Measurements from ENCODE around the gene BET1L.
"Not testable (repeated sequence)": the region's sequence is repeated elsewhere in the genome, so short reads cannot be mapped to it uniquely, and the experiment has no call there.

Gene BET1L

GRCh38 chr11:208917-209260 is 1.7 kb upstream of the BET1L start:
- no peak for DNase-seq

- DNase-seq, result peak; percentile 73
Observed at GRCh38 chr11:208181-208916, 1.1 kb upstream of the BET1L start.

- DNase-seq, result peak; percentile 62
Observed at GRCh38 chr11:207863-208180, 623 bp upstream of the BET1L start.

GRCh38 chr11:206526-207207 is 532 bp downstream of the BET1L start:
- no peak for DNase-seq

DNA sequence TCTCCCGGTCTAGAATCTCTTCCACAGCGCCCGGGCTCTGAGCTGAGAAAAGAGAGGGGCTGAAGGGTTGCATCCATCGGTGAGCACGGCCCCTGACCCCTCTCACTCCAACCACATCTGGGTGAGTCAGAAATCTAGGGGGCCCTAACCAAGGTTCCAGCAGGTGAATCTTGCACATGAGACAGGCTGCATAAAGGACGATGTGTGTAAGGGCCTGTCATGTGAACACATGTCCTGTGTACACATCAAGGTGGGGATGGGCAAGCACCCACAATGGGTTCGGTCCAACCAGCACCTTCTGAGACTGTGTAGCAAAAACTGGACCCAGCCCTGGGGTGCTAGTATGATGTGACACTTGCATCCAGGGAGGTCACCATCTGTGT is 1.2 kb downstream of the BET1L start:
- no peak for DNase-seq

DNA sequence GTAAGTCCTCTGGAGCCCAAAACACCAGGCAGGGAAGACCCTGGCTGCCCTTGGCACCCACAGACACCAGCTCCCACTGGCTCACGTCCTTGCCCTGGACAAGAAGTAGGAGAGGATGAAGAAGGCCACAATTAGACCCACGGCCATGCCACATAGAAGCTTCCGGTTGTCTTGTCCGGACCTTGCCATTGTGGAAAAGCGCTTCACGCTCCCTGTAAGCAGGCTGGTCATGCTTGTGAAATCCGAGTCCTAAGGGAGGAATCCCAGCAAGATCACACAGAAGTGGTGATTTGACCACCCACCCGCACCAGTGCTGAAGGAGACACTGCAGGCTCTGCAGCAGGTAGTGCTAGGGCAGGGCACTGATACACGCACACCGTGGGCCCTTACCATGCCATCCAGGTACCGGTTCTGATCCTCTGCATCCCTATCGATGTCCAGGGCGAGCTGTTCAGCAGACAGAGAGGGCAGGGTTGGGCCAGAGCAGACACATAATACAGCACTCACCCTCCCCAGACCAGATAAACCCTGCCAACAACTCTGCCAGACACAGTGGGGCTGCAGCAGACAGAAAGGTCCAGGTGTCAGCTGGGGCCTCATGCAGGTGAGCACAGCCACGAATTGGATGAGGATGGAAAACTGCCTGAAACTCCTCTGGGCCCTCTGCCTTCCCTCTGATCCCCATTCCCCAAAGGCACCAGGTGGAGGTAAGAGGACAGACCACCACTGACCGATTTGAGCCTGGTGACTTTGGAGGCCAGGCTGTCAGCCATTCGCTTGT is 1.8 kb downstream of the BET1L start:
- DNase-seq, result no peak

GRCh38 chr11:204587-205109 is 2.6 kb downstream of the BET1L start:
- no peak for DNase-seq

DNA sequence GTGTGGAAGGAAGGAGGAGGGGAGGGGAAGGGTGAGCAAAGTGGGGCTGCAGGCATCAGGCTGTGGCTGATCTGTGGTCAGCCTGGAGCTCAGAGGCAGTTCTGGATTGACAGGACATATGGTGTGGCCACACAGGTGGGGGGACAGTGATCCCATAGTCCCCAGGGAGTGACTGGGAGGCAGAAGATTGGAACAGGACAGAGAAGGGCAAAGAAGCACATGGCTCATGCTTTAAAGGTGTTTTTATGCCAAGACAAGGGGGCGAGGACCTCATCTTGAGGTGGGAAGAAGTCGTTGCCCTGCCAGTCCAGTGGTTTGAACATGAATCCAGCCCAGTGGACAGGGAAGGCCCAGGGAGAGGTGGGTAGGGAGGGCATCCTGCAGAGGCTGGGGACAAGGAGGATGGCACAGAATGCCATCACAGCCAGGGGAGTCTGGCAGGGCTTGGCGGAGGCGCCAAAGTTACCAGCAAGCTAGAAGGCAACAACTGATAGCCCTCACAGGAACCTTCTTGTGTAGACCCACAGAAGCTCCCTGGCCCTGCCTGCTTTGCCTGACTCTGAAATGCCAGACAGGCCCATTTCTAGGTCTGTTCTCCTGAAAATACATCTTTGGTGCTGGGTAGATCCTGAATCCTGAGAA is 3.1 kb downstream of the BET1L start:
- DNase-seq, result no peak

- DNase-seq, result no peak
Observed at GRCh38 chr11:203056-203944, 3.9 kb downstream of the BET1L start.

DNA sequence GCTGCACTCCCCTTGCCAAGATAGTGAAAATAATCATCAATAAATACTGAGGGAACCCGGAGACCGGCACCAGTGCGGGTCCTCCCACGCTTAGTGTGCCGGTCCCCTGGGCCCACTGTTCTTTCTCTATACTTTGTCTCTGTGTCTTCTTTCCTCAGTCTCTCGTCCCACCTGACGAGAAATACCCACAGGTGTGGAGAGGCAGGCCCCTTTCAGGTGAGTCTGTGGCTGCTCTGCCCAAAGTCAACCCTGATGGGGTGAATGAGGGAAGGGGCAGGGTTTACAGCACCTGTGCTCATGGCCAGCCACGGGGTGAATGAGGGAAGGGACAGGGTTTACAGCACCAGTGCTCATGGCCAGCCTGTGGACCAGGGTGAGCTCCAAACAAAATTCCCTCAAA is 4.7 kb downstream of the BET1L start:
- no peak for DNase-seq

- no peak for DNase-seq
Observed at GRCh38 chr11:201966-202365, 5.2 kb downstream of the BET1L start.

- DNase-seq, result no peak
Observed at GRCh38 chr11:200224-201003, 6.8 kb downstream of the BET1L start.

DNA sequence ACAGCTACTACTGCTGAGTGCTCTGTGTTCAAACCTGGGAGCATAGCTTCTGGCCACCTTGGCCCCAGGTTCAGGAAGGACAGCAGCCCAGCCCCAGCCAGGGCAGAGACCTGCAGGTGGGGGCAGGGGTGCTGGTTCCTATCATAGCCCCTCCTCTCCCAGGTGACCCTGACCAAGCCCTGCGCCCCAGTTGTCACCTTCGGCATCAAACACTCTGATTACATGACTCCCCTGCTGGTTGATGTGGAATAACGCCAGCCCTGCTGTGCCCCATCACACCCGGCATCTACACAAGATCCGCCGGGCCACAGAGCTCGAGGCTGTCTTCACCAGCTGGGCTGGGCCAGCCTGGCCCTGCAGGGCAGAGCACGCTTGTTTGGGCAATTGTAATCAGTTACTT is 7.4 kb downstream of the BET1L start:
- DNase-seq, result no peak

- no peak for DNase-seq
Observed at GRCh38 chr11:199004-199581, 8.1 kb downstream of the BET1L start.

DNA sequence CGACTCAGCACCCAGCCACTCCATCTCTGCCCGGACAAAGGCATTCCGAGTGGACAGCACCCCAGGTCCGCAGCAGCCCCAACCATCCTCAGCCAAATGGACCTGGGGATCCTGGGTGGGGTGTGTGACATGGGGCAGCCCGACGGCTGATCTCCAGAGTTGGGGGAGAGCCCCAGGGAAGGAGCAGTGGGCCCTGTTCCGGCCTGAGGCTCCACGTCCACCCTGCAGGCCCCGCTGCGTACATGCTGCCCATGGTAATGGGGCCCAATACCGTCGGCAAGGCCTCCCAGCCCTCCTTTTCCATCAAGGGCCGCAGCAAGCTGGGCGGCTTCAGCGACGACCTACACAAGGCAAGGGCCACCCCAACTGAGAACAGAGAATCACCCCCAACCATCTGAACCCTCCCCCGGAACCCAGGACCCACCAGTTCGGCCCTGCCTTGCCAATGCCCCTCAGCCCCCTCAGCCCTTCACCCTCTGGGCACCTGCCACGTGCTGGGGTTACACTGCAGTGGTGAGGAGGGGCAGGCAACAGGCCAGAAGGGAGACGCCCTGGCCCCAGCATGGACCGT is 8.9 kb downstream of the BET1L start:
- DNase-seq, result no peak

- no peak for DNase-seq
Observed at GRCh38 chr11:197741-198235, 9.4 kb downstream of the BET1L start.

DNA sequence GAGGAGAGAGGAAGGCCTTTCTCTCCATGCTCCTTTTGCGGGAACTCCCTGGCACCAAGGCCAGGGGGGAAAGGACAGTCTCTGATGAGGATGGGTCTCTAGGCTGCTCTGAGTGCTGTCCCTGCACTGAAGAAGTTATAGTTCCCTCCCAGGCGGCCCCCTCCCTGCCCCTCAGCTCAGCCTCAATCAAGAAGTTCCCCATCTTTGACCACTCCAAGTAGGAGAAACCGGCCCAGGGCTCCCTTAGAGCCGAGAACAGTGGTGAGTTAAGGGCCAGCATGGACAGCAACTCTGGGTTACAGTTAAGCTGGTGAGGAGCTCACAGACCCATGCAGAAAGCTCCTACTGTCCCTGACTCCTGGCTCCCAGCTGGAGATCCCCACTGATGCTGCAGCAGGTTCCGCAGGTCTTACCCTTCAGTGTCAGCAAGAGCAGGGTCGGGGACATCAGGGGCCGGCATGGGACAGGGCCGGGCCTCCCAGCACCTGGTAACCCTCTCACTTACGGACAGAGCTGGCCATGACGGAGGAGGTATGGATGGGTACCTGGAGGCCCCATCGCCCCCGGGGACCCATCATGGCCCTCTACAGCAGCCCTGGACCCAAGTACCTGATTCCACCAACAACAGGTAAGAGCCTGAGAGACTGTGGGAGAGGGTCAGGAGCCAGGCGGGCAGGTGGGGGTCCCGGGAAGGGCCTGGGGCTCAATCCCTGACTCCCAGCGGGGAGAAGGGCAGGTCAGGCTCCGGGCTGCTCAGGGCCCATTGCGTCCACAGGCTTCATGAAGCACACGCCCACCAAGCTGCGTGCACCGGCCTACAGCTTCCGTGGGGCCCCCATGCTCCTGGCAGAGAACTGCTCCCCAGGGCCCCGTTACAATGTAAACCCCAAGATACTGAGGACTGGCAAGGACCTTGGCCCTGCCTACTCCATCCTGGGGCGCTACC is 10.1 kb downstream of the BET1L start:
- DNase-seq, result no peak

DNA sequence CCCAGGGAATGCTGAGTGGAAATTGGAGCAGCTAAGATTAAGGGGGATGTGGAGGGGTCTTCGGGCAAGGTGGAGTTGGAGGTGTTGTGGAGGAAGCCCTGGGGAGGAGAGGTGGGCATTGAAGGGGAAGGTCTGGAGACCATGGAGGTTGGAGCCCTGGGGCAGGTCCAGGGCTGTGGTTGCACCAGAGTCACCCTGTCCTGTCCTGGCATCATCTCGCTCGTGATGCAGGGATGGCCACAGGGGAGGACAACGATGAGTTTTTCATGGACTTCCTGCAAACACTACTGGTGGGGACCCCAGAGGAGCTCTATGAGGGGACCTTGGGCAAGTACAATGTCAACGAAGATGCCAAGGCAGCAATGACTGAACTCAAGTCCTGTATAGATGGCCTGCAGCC is 13.7 kb downstream of the BET1L start:
- DNase-seq, result not testable (repeated sequence)

DNA sequence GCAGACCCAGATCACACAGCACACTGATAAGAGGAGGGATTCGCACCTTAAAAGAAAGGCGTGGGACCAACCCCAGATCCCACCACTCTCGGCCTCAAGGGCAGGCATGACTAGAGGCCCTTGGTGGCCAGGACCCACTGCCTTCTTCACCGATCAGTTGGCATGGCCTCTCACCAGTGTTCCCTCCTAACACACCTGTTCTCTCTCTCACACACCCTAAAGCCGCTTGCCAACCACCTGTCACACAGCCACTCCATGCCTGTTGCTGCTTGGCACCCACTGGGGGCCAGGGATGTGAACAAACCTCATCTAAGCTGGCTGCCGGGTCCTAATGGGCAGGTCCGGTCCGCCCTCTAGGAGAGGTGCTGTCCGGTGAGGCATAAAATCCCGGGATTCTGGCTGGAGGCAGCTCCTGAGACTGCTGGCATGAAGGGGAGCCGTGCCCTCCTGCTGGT is 14.5 kb downstream of the BET1L start, which contains the start of gene SCGB1C1:
Gene SCGB1C1 (plus strand): TSS at position 405 of the 455 bp plus-strand sequence. CDS start 22 bp downstream, at position 427.
- DNase-seq, result not testable (repeated sequence)

Data from NCI-H146 (cell line).